NCI-H82 treated with DMSO at 0.1 percent for 48 hours (cell line): ENCODE measurements around the gene IL17RC.
"Not testable (repeated sequence)": the region's sequence is repeated elsewhere in the genome, so short reads cannot be mapped to it uniquely, and the experiment has no call there.

ENCODE experiments used
- DNase-seq: peaks from one replicate; lab custom pipeline; 2025; ENCODE audit not compliant: unreplicated experiment; lab: John Stamatoyannopoulos, UW

Gene IL17RC, protein sequence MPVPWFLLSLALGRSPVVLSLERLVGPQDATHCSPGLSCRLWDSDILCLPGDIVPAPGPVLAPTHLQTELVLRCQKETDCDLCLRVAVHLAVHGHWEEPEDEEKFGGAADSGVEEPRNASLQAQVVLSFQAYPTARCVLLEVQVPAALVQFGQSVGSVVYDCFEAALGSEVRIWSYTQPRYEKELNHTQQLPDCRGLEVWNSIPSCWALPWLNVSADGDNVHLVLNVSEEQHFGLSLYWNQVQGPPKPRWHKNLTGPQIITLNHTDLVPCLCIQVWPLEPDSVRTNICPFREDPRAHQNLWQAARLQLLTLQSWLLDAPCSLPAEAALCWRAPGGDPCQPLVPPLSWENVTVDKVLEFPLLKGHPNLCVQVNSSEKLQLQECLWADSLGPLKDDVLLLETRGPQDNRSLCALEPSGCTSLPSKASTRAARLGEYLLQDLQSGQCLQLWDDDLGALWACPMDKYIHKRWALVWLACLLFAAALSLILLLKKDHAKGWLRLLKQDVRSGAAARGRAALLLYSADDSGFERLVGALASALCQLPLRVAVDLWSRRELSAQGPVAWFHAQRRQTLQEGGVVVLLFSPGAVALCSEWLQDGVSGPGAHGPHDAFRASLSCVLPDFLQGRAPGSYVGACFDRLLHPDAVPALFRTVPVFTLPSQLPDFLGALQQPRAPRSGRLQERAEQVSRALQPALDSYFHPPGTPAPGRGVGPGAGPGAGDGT

DNA sequence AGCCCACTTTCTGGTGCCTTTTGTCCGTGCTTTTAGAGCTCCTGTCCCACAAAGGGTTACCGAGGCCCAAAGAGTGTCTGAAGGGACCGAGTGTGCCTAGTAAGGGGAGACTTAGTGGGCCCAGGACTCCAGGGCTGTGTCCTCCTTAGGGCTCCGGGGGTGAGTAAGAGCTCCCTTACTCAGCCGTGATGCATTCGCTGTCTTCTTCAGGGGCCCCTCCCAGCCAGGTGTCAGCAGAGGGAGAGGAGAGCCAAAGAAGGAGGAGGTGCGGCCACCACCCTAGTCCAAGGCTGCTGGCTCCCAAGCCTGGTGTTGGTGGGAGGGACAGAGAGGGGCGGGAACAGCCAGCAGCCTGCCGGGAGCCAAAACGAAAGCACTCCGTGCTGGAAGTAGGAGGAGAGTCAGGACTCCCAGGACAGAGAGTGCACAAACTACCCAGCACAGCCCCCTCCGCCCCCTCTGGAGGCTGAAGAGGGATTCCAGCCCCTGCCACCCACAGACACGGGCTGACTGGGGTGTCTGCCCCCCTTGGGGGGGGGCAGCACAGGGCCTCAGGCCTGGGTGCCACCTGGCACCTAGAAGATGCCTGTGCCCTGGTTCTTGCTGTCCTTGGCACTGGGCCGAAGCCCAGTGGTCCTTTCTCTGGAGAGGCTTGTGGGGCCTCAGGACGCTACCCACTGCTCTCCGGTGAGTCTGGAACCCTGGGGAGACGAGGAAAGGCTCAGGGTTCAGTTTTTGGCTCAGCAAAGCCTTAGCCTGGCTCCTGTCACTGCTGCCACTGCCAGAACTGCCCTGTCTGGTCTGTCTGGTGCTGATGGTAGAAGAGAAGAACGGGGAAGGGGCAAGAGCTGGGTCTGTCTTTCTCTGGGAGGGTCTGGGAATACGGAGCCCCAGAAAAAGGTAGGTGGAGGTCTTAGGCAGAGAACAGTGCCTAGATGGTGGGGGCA is at the start of gene IL17RC:
Gene IL17RC, plus strand, starts transcription at position 365 of the 947 bp plus-strand sequence. Its CDS starts 218 bp downstream, at position 583.
- peak; percentile 45 for DNase-seq

DNA sequence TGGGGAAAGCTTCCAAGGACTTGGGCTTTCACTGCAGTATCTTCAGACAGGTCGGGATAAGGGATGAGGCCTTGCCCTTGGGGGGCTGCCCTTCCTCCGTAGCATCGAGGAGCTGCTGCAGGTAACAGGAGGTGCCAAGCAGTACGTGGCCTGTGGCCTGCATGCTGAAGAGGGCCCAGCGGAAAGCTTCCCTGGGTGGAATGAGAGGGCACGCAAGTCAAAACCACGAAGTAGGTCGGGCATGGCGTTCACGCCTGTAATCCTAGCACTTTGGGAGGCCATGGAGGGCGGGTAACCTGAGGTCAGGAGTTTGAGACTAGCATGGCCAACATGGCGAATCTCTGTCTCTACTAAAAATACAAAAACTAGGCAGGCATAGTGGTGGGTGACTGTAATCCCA is 49.8 kb upstream of the IL17RC start:
- DNase-seq = no peak

DNA sequence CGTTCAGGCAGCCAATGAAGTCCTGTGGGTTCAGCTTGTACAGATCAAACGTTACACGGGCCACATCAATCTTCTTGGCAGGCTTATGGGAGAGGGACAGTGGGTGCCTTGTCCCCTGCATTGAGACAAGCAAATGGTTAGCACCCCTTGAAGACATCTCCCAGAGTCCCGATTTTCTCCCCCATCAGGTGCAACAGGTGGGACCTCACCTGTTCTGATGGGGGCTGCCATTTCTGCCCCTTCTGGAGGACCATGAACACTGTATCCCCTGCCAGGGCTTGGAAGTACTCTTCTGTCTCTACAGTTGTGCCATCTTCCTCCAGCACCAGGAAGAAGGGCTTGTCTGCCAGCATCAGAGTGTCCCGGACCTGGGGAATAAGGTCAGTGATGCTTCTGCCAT is 46.9 kb upstream of the IL17RC start:
- DNase-seq = no peak

DNA sequence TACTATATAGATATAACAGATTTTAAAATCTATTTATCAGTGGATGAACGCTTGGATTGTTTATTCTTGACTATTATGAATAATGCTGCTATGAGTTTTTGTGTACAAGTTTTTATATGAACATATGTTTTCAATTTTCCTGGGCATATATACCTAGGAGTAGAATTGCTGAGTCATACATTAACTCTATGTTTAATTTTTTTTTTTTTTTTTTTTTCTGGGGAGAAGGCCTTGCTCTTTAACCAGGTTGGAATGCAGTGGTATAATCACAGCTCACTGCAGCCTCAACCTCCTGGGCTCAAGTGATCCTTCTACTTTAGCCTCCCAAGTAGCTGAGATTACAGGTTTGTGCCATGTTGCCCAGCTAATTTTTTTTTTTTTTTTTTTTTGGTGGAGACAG is 45.9 kb upstream of the IL17RC start:
- no peak for DNase-seq

DNA sequence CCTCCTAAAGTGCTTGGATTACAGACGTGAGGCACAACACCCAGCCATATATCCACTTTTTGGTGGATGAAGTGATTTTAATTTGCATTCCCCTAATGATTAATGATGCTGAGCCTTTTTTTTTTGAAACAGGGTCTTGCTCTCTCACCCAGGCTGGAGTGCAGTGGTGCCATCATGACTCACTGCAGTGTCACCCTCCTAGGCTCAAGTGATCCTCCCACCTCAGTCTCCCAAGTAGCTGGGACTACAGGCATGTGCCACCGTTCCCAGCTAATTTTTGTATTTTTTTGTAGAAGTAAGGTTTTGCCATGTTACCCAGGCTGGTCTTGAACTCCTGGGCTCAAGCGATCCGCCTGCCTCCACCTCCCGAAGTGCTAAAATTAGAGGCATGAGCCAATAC is 44.8 kb upstream of the IL17RC start:
- DNase-seq = not testable (repeated sequence)

DNA sequence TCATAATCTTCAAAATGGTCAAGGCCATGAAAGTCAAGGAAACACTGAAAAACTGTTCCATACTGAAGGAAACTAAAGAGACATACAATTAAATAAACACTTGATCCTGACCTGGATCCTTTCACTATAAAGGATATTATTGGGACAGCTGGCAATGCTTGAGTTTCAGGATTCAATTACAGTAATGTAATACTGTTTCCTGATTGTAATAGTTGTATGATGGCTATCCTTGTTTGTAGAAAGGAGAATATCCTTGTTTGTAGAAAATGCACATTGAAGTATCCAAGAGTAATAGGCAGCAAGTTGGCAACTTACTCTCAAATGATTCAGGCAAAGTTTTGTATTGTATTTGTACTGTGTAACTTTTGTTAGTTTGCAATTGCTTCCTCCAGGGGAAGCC is 41.5 kb upstream of the IL17RC start:
- DNase-seq = no peak

DNA sequence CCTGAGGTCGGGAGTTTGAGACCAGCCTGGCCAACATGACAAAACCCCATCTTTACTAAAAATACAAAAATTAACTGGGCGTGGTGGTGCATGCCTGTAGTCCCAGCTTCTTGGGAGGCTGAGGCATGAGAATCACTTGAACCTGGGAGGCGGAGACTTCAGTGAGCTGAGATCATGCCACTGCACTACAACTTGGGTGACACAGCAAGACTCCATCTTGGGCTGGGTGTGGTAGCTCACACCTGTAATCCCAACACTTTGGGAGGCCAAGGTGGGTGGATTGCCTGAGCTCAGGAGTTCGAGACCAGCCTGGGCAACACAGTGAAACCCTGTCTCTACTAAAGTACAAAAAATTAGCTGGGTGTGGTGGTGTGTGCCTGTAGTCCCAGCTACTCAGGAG is 40.6 kb upstream of the IL17RC start:
- not testable (repeated sequence) for DNase-seq

DNA sequence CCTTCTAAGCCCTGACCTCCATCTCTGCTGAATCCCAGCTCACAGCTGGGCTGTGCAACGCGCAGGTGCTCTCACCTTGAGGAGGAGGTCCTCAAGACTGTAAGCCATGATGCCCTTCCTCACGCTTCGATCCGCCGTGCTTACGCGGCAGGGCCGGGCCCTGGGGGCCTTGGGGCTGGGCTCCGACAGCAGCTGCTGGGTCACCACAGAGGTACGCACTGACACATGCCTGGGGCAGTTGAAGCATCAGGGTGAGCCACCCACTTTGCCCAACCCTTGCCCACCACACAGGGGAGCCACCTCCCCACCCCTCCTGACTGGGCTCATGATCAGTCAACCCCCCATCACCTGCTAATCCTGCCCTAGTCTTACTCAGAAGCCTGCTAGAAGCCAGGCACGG is 39.9 kb upstream of the IL17RC start:
- DNase-seq = no peak

DNA sequence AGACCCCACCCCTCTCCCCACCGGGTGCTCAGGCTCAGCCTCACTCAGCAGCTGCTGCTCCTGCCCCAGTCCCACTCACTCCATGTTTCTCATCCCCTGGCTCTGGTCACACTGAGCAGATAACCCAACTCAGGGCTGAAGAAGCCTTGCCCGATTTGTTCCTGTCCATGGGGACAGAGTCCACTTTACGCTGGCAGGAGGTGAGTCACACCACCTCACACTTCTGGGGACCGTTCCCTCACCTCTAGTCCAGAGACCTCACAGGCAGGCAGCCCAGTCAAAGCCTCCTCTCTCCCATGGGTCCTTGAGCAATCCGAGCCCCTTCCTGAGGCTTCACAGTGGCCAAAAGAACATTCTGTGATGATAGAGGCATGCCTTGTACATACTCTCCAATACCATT is 38.2 kb upstream of the IL17RC start:
- no peak for DNase-seq

DNA sequence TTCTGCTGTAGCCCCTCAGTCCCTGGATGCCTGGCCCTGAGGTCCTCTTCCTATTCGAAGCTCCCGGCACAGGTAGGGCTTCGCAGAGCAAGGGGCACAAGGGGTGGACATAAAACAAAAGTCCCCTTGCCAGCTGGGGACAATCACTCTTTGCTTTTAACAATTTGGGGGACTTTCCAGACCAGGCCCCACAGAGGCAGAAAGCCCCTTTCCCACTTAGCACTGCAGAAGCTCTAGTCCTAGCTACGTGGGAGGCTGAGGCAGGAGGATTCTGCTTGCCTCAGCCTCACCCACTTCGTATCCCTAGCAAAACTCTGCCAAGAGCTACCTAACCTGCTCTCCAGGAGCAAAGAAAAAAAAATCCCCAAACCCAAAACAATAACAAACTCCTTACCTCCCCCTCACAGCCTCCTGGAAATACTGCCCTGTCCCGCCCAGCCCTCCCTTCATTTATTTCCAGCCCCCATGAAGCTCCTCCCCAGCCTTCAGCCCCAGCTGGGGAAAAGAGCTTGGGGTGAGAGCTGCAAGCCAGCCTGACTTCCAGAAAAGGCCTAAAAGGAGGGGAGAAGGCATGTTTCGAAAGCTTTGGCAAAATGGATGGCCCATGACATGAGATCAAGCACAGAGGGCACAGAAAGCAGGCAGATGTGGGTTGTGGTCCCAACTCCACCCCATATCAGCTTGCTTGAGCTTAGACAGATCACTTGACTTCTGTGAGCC is 36.9 kb upstream of the IL17RC start, which contains the start of gene CIDEC:
Gene CIDEC, minus strand, starts transcription at position 424 of the 720 bp plus-strand sequence. CDS start 1,767 bp downstream, outside the sequence.
- DNase-seq = no peak

DNA sequence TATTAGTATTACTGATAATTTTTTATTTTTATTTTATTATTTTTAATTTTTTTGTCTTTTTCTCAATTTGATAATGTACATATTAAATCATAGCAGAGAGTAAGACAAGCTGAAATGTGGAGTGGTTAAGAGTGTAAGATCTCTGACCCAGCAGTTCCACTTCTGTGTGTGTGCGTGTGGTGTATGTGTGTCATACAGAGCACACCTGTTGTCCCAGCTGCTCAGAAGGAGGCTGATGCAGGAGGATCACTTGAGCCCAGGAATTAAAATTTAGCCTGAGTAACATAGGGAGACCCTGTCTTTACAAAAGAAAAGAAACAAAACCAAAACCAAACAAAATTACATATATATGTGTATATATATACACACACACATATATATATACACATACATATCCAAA is 35.5 kb upstream of the IL17RC start:
- no peak for DNase-seq

DNA sequence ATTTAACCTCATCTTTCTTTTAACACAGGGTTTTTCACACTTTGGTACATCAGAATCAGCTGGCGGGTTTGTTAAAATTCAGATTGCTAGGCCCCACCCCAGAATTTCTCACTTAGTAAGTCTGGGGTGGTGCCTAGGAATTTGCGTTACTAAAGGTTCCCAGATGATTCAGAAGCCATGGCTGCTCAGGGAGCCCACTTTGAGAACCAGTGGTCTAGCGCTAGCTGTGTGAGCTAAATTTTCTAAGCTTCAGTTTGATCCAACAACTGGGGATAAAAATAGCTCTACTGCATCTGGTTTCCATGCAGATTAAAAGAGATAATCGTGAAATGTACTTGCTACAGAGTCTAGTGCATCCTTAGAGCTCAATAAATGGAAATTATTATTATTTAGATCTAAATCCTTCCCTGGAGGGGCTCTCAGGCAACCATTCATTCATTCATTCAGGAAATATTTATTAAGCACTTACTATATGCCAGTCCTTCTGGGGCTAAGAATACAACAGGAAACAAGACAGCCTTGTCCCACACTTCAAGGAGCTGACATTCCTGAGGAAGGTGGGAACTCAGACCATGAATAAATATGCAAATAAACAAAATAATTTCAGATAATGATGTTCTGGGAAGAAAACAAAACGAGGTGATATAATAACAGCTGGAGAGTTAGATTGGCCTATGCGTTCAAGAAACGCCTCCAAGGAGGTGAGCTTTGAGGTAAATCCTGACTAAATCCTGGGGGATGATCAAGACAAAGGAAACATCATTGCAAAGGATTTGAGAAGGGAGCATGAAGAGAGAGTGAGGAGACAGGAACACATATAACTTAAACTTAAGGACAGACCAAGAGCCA is 33.0 kb upstream of the IL17RC start:
- no peak for DNase-seq

DNA sequence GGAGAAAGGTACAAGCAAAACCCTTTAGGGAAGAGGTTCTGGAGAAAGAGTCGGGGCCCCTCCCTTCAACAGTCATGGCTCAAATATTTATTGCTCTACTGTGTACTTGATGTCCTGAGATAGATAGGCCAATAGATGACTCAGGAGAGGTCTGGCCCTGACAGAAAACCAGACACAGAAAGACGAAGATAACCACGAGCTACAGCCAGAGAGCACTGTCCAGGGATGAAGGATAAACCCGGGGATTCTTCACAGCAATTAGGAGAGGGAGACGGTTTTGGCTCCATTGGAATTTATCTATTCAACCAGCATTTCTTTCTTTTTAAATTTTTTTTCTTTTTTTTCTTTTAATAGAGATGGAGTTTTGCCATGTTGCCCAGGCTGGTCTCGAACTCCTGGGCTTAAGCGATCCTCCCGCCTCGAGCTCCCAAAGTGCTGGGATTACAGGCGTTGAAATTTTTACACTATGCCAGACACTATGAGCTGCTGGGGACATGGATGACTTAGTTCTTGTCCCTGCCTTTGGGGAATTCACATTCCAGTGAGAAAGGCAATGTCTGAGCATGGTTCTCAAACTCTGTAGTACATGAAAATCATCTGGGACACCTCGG is 32.2 kb upstream of the IL17RC start:
- DNase-seq = no peak

DNA sequence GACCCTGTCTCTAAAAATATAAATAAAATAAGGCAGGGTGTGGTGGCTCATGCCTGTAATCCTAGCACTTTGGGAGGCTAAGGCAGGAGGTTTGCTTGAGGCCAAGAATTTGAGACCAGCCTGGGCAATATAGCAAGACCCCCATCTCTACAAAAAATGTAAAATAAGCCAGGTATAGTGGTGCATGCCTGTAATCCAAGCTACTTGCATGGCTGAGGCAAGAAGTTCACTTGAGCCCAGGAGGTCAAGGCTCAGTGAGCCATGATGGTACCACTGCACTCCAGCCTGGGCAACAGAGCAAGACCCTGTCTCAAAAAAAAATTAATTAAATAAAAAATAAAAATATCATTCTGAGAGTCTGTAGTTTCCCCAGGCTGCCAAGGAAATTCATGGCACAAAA is 30.6 kb upstream of the IL17RC start:
- DNase-seq = no peak

DNA sequence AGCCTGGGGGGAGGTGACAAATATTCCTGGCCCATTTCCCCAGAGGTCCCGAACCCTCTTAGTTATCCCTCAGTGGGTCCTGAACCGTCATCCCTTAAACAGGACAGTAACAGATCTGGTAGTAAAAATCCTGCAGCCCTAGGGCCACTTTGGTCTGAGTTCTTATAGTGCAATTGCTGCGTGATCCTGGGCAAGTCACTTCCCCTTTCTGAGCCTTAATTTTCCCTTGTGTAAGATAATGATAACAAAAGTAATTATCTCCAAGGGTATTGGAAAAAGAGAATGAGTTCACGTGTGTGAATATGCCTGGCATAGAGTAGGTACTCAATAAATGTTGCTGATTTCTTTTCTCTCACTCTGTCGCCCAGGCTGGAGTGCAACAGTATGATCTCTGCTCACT is 29.4 kb upstream of the IL17RC start:
- no peak for DNase-seq

DNA sequence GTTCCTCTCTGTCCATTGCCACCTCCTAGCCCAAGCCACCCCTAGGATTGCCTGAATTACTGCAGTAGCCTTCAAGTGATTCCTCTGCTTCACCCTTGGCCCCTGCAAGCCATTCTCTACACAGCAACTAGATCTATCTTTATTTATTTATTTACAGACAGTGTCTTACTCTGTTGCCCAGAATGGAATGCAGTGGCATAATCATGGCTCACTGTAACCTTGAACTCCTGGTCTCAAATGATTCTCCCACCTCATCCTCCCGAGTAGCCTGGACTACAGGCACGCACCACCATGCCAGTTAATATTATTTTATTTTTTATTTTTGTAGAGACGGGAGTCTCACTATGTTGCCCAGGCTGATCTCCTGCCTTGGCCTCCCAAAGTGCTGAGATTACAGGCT is 28.4 kb upstream of the IL17RC start:
- DNase-seq = no peak

DNA sequence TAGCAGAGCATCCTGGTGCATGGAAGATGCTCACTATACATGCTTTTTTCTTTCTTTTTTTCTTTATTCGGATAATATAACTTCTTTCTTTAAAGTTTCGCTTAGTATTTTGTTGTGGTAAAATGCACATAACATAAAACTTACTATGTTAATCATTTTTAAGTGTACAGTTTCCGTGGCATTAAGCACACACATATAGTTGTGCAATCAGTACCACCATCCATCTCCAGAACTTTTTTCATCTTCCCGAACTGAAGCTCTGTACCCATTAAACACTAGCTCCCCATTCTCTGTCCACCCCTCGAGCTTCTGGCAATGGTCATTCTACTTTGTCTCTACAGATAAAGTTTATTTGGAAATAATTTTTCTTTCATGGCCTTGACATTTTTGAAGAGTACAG is 27.5 kb upstream of the IL17RC start:
- no peak for DNase-seq

DNA sequence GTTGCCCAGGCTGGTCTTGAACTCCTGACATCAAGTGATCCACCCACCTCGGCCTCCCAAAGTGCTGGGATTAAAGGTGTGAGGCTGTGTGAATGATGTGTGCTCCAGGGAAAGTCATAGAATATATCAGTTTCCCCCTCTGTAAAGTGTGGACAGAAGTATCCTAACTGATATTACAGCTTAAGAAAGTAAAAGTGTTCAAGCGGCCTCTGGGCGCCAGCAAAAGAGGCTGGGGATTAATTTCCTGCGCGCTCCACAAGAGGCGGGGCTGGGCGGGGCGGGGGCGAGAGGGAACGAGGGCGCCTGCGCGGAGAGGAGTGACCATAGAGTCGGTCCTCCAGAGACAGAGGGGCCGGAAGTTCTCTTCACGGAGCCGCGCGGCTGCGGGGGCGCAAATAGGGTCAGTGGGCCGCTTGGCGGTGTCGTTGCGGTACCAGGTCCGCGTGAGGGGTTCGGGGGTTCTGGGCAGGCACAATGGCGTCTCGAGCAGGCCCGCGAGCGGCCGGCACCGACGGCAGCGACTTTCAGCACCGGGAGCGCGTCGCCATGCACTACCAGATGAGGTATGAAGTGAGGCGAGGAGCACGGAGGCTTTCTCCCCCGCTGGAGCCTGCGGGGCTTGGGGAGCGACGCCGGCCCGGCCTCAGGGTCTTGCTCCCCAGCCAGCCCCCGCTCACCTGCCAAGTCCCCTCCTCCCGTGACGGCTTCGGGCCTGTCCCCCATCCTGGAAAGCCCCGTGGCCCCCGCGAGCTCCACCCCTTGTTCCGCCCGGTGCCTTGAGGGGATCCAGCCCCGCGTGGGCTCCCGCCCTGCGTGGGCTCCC is 26.4 kb upstream of the IL17RC start, which contains the start of gene JAGN1:
Gene JAGN1, plus strand, starts transcription at position 362 of the 823 bp plus-strand sequence. Its CDS starts 113 bp downstream, at position 475.
- DNase-seq = peak; percentile 43
